ENCODE measurements around the gene CNR1.

DNA sequence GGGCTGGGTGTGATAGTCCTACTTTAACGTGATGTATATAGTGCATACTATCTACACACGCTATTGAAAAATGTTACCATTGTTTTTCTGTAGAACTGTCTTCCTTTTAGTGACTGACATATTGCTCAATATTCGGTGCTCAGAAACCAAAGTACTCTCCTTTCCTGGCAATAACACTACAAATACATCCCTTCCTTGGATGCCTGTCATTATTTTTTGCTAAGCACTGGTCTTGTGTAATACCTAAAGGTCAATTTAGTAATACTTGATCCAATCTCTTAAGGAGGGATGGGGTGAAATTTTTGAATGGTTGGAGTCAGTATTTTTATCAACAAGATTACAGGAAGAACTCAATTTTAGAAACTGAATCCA, 23.9 kb downstream of the CNR1 start:
- TF ChIP-seq, protein P1, sequence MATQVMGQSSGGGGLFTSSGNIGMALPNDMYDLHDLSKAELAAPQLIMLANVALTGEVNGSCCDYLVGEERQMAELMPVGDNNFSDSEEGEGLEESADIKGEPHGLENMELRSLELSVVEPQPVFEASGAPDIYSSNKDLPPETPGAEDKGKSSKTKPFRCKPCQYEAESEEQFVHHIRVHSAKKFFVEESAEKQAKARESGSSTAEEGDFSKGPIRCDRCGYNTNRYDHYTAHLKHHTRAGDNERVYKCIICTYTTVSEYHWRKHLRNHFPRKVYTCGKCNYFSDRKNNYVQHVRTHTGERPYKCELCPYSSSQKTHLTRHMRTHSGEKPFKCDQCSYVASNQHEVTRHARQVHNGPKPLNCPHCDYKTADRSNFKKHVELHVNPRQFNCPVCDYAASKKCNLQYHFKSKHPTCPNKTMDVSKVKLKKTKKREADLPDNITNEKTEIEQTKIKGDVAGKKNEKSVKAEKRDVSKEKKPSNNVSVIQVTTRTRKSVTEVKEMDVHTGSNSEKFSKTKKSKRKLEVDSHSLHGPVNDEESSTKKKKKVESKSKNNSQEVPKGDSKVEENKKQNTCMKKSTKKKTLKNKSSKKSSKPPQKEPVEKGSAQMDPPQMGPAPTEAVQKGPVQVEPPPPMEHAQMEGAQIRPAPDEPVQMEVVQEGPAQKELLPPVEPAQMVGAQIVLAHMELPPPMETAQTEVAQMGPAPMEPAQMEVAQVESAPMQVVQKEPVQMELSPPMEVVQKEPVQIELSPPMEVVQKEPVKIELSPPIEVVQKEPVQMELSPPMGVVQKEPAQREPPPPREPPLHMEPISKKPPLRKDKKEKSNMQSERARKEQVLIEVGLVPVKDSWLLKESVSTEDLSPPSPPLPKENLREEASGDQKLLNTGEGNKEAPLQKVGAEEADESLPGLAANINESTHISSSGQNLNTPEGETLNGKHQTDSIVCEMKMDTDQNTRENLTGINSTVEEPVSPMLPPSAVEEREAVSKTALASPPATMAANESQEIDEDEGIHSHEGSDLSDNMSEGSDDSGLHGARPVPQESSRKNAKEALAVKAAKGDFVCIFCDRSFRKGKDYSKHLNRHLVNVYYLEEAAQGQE (IDR thresholded peaks at IDR 0.05; ENCODE audit: low read depth), result no peak
- TF ChIP-seq, protein P2, sequence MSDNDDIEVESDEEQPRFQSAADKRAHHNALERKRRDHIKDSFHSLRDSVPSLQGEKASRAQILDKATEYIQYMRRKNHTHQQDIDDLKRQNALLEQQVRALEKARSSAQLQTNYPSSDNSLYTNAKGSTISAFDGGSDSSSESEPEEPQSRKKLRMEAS (IDR thresholded peaks at IDR 0.05), result no peak
- no peak for TF ChIP-seq RAD21 (IDR thresholded peaks at IDR 0.05; ENCODE audit: low read depth)
- TF ChIP-seq EGR1 (IDR thresholded peaks at IDR 0.05), result no peak
- TF ChIP-seq ZBTB7A (IDR thresholded peaks at IDR 0.05; ENCODE audit: low read depth), result no peak
- no peak for TF ChIP-seq CREB1 (IDR thresholded peaks at IDR 0.05; ENCODE audit: low read depth)
- no peak for TF ChIP-seq TAF1 (IDR thresholded peaks at IDR 0.05; ENCODE audit: low read depth)
